ENCODE data around the gene NCBP3.

- TF ChIP-seq CTCF (conservative IDR thresholded peaks at IDR 0.05) = no peak
- TF ChIP-seq EZH2 (IDR thresholded peaks at IDR 0.05; ENCODE audit: low read depth) = no peak
Measured at GRCh38 chr17:3873862-3874261, 27.8 kb upstream of the NCBP3 start.
